GM18508 (cell line): ENCODE results near the gene OTUD6A.
"Not testable (repeated sequence)": the region's sequence is repeated elsewhere in the genome, so short reads cannot be mapped to it uniquely, and the experiment has no call there.

ENCODE experiments used
- ATAC-seq: cut with Tn5 transposase; IDR thresholded peaks from one replicate; pipeline ENCODE4 v1.9.1; 2021; ENCODE audit warnings: moderate number of reproducible peaks; ENCODE audit not compliant: insufficient read depth, unreplicated experiment

Gene OTUD6A

DNA sequence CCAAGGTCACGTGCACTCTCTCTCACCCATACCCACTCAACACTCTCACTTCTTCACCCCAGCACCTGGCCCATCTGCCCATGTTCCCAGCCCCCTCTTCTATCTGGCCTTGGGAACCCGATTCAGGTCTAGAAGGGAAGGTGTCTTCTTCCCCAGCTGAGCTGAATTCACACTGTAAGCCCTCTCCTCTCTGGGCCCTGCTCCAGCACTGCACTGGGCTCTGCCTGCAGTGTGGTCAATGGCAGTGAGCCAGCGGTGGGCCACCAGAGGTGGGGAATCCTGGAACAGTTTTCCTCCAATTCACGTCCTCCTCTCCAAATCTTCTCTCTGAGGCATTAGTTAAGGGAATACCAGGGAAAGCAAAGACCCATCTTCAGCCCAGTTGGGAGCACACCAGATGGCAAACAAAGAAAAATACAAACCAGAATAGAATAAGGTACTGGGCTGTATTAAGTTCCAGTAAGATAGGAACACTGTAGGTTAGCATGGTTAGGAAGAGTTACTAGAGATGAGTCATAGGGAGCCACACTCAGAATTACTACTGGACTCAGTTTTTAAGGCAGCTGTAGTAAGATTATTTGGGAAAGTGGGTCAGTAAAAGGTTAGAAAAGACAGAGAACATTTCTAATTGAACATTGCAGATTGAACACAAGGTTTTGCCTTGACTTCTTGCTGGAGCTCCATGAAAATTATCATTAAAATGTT is 17.6 kb upstream of the OTUD6A start:
- ATAC-seq: no peak

DNA sequence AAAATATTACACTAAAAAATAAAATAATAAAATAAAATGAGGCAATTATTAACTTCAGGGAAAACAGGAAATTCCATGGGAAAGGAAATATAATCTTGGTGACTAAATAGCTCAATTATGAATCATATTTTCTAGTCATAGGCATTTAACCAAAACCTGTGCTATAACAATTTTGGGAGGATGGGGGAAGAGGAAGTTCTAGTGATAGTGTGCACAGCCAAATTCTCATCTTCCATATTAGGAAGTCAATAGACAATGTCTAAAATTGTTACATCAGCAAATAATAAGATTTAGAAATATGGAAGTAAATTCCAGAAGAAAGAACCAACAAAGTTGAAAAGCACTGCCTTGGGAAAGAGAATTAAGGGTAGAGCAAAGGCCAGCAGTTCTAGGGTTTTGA is 15.3 kb upstream of the OTUD6A start:
- ATAC-seq: no peak

- ATAC-seq: no peak
These were observed 12.9 kb upstream of the OTUD6A start for GRCh38 chrX:70049406-70049805.

- ATAC-seq: no peak
These were observed 12.3 kb upstream of the OTUD6A start, which contains the start of gene AWAT2 for GRCh38 chrX:70049925-70050324. Gene AWAT2 (minus strand): TSS chrX:70049938. CDS start chrX:70049932, 6 bp downstream.

- ATAC-seq: no peak
These were observed 9.2 kb upstream of the OTUD6A start for GRCh38 chrX:70052895-70053615.

GRCh38 chrX:70054391-70054790 is 7.9 kb upstream of the OTUD6A start:
- no peak for ATAC-seq

GRCh38 chrX:70062961-70063550 is 799 bp downstream of the OTUD6A start:
- no peak for ATAC-seq

DNA sequence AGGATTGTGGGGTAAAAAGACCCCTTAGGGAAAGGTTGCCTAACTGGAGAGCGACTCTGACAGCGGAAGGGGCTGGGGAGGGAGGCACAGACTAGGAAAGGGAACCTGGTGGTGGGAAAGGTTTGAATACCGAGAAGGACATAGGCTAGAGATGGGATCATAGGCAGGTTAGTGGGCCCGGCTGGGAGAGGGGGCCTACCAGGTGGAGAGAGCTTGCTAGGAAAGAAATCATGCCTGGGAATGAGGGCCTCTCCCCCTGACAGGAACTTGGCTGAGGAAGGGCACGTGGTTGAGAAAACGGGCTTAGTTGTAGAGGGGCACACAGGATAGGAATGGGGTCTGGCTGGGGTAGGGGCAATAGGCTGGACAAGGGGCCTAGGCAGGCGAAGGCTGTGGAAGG is 4.4 kb downstream of the OTUD6A start:
- no peak for ATAC-seq

GRCh38 chrX:70079297-70079696 is 17.0 kb downstream of the OTUD6A start:
- ATAC-seq: no peak

- no peak for ATAC-seq
These were observed 17.6 kb downstream of the OTUD6A start for GRCh38 chrX:70079870-70080269.

GRCh38 chrX:70082723-70083122 is 20.5 kb downstream of the OTUD6A start:
- no peak for ATAC-seq

GRCh38 chrX:70084592-70085240 is 22.5 kb downstream of the OTUD6A start:
- ATAC-seq: no peak

GRCh38 chrX:70087857-70088630 is 25.8 kb downstream of the OTUD6A start:
- ATAC-seq: no peak

DNA sequence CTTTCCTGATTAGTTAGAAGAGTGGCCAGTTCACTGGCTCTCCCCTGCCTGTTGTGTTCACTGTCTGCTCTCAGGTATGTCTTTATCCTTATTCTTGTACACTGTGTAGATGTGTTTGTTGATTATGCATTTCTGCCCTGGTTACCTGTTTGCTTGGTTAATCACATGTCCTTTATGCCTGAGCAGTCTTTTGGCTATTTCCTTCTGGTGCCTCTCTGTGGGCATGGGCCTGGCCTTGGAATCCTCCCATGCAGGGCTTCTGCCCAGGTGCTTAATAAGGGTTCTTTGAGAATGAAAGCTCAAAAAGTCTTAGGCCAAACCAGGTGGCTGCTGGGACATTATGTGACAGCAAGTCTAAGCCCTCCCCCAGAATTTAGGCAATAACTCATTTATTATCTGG is 26.5 kb downstream of the OTUD6A start:
- no peak for ATAC-seq

- ATAC-seq: no peak
These were observed 27.5 kb downstream of the OTUD6A start for GRCh38 chrX:70089604-70090297.

- ATAC-seq: no peak
These were observed 30.0 kb downstream of the OTUD6A start for GRCh38 chrX:70092247-70092646.

DNA sequence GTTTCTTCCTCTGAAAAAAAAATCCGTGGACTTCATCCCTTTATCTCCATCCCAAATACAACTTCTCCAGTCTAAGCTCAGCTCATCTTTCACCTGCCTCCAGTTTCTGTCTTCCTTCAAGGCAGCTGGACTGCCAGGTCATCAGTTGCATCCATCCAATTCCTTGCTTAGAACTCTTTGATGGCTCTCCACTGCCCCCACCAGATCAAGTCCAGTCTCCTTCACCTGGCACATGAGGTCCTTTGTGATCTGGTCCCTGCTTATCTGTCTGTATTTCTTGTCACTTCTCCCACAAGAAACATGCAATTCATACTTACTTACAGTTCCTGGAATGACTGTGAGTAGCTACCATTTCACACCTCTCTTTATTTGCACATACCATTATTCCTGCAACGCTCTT is 33.8 kb downstream of the OTUD6A start:
- ATAC-seq: no peak

- no peak for ATAC-seq
These were observed 43.0 kb downstream of the OTUD6A start for GRCh38 chrX:70105229-70105628.

GRCh38 chrX:70111436-70112026 is 49.3 kb downstream of the OTUD6A start:
- not testable (repeated sequence) for ATAC-seq
